Myocyte (in vitro differentiated cells): Measurements from ENCODE around the gene FERMT3. TPM values are rescaled to one million over a fixed set of nuclear protein-coding genes. Genes with fewer than 3 reads are reported as not detected.

Experiments used
- DNase-seq: peaks from one replicate; pipeline ENCODE4 v3.0.0-alpha.2; 2012; ENCODE audit warnings: low read depth
- total RNA-seq: library from RNA; depleted of rRNA; stranded (reverse); fragments of >200 nt; gene quantifications from 2 replicates; pipeline ENCODE4 v1.2.3, GENCODE V29; 2014

FERMT3 gene
- total RNA-seq, 1 donor from 2014 or later, result 19.4 TPM

GRCh38 chr11:64185693-64186491, 20.6 kb upstream of the FERMT3 start, which contains the start of gene STIP1:
Gene STIP1 (plus strand): TSS chr11:64186171. CDS start chr11:64186262, 91 bp downstream.
- peak; percentile 100 for DNase-seq

- DNase-seq, result peak; percentile 28
These were observed 19.9 kb upstream of the FERMT3 start for GRCh38 chr11:64186492-64187165.

DNA sequence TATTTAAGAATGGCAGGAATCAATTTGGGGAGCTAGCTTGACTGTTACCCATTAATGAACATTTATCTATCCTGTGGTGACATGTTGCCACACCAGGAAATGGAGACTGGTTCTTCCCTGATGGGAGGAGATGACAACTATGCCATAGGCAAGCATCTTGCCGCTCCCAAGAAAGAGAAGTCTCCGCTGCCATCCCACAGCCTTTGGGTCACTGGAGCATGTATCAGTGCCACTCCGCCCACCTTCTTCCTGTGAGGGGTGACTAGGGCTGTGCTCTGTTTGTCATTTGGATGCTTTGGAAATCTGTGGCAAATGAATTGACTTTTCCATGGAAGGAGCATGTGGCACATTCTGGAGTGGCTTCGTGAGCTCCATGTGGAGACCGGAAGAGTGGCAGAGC, 14.1 kb upstream of the FERMT3 start:
- no peak for DNase-seq

DNA sequence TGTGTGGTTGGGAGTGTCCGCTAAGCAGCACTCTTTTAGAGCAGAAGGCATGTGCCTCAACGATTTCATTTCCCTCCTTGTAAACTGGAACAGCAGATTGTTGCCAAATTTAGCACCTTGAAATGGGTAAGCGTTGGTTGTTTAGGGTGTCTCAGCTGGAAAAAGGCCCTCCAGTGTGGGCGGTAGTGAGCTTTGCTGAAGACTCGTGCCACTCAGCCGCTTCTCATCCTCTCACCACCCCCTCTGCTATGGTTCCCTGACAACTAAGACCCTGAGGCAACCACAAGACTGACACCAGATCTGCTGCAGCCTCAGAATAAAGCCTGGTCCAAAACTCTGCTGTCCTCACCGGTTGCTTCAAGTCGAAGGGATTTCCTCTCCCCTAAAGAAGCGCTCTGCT, 9.9 kb upstream of the FERMT3 start:
- DNase-seq, result no peak

DNA sequence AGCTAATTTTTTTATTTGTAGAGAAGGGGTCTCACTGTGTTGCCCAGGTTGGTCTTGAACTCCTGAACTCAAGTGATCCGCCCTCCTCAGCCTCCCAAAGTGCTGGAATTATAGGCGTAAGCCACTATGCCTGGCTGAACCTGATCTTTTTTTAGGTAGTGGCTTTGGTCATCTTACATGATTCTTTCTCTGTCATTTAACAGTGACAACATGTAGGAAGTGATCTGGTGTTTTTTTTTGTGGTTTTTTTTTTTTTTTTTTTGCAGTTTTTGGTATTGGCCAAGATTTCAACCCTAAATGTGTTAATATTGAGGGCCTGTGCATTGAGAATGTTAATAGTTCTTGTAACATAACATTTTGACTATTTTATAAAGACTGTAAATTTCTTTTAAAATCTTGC, 8.0 kb upstream of the FERMT3 start:
- no peak for DNase-seq

GRCh38 chr11:64201543-64201942, 5.0 kb upstream of the FERMT3 start:
- DNase-seq, result no peak

DNA sequence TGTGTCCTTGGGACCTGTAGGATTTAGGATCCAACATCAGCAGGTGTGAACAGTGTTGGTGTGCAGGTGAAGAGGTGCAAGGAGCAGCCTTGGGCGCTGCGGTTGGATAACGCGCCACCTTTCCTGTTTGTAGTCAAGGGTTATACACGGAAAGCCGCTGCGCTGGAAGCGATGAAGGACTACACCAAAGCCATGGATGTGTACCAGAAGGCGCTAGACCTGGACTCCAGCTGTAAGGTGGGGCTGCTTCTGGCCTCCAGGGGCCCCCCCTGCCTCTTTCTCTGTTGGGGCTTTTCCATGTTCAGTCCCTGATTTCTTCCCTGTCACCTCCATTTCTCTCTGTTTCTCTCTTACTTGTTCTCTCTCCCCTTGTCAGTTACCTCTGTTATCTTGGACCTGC, 3.5 kb upstream of the FERMT3 start:
- DNase-seq, result no peak

DNA sequence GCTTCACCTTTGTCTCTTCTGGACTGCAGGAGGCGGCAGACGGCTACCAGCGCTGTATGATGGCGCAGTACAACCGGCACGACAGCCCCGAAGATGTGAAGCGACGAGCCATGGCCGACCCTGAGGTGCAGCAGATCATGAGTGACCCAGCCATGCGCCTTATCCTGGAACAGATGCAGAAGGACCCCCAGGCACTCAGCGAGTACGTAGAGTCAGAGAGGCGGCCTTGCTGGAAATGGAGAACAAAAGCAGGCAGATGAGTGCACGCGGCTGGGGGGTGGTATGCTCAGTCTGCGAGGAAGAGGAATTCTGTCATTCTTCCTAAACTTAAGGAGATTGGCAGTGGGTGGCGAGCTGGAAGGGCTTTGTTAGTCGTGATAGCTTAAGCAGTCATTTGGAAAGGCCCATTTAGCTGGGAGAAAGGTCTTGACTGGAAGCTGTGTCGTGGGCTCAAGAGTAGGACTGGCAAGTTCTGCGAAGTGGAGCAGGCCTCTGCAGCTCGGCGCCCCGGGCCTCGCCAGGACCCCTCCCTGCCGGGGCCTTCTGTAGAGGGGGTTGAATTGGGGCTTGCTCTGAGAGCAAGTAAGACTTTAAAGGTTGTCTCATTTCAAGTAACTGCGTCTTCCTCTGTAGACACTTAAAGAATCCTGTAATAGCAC, 3.0 kb upstream of the FERMT3 start:
- DNase-seq, result no peak

DNA sequence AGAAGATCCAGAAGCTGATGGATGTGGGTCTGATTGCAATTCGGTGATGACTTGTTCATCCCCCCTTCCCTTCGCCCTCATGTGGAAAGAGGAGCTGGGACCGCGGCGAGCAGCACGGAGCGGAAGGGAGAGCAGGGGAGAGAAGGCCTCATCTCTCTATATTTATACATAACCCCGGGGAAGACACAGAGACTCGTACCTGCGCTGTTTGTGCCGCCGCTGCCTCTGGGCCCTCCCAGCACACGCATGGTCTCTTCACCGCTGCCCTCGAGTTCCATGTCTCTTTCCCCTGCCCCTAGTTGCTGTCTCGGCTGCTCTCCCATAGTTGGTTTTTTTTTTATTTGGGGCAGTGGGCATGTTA, 2.5 kb upstream of the FERMT3 start:
- no peak for DNase-seq

GRCh38 chr11:64204464-64204989, 2.0 kb upstream of the FERMT3 start:
- DNase-seq, result peak; percentile 98

- peak; percentile 86 for DNase-seq
These were observed 950 bp downstream of the FERMT3 start for GRCh38 chr11:64207256-64208085.

DNA sequence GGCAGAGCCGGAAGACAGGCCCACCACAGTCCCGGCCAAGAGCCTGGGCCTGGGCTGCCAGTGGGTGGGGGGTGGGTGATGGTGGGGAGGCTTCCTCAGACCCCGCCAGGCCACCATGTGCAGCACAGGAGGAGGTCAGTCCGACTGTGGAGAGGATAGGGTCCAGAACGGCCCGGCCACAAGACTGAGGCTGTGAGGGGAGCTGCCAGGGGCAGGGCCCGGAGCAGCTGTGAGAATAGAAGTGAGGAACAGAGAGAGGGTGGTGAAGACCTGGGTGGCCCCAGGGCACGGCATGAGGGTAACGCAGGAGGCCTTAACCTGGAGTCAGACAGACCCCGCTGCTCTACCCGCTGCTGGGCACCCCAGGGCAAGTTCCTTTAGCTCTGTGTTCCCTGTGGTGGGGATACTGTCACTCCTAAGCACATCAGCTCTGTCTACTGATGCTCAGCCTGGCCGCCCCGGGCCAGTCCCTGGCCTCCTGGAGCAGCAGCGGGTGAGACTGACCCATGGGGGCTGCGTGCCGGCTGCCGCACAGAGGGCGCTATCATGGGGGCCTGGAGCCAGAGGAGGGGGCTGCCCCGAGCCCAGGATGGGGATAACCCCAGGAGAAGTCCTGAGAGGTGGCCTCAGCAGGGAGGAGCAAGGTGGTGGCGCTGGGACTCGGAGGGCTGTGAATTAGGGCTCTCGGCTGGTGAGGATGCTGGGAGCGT, 1.7 kb downstream of the FERMT3 start:
- DNase-seq, result peak; percentile 40

GRCh38 chr11:64208796-64209562, 2.5 kb downstream of the FERMT3 start:
- DNase-seq, result no peak

- DNase-seq, result no peak
These were observed 3.0 kb downstream of the FERMT3 start for GRCh38 chr11:64209563-64209843.

DNA sequence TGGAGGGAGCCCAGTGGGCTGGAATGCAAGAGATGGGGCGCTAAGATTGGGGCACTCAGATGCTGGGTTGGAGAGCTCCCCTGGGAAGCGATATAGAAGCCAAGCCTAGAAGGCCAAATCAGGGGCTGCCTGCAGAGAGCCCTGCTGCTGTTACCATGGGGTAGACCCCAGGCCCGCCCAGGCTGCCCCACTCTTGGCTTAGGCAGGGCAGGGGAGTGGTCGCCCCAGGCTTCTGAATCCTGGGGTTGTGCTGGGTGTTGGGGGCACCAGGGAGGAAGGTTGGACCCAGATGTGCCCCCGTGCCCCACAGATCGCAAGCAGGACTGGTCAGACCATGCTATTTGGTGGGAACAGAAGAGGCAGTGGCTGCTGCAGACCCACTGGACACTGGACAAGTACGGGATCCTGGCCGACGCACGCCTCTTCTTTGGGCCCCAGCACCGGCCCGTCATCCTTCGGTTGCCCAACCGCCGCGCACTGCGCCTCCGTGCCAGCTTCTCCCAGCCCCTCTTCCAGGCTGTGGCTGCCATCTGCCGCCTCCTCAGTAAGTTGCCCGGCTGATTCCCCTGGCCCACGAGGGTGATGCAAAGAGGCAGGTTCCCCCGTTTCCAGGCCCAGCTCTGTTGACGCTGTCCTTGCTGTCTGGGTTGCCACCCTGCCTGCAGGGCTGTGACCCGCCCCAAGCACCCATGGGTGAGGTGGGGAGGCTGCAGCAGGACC, 3.9 kb downstream of the FERMT3 start:
- no peak for DNase-seq

- DNase-seq, result no peak
These were observed 4.8 kb downstream of the FERMT3 start for GRCh38 chr11:64211181-64211872.

DNA sequence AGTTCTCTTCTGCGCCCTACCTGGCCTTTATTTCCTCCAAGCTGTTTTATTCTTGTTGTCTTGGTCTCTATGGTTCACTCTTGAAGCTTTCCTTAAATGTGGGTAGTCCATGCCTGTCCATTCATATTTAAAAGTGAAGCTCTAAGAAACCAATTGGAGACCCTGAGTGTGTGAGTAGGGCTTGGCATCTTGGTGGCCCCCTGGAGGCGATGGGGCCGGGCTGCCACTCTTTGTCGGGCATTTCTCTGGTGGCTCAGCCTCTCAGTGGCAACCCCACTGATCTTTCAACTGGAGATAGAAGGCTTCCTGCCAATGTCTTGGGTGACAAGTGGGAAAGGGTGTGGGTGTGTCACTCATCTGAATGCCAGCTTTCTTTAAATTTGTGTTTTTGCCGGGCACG, 10.4 kb downstream of the FERMT3 start:
- DNase-seq, result no peak

GRCh38 chr11:64218628-64219353, 12.3 kb downstream of the FERMT3 start:
- no peak for DNase-seq
